Coronary artery (tissue), 2 donors: ENCODE results near the gene CCNG2.

Experiments used
- DNase-seq: peaks from one replicate; pipeline ENCODE4 v3.0.0-alpha.2; 2017; ENCODE audit warnings: low spot score
- H3K27ac ChIP-seq, 2 donors: fragments of 200-600 bp; sonication (generic); one replicate each; pipeline ENCODE4 v1.5.1; 2016 to 2019
- H3K4me3 ChIP-seq: fragments of 200-600 bp; sonication (generic); 2 replicates; pipeline ENCODE4 v1.5.1; 2016; ENCODE audit warnings: mild to moderate bottlenecking, moderate library complexity
- TF ChIP-seq, protein P1 (sequence below): fragments of 200-600 bp; sonication (generic); IDR thresholded peaks from one replicate; pipeline ENCODE4 v1.5.1; 2019; ENCODE audit warnings: antibody characterized with exemption

Gene CCNG2

GRCh38 chr4:77184974-77185373 lies 28.0 kb downstream of the CCNG2 start:
- TF ChIP-seq, protein P1, sequence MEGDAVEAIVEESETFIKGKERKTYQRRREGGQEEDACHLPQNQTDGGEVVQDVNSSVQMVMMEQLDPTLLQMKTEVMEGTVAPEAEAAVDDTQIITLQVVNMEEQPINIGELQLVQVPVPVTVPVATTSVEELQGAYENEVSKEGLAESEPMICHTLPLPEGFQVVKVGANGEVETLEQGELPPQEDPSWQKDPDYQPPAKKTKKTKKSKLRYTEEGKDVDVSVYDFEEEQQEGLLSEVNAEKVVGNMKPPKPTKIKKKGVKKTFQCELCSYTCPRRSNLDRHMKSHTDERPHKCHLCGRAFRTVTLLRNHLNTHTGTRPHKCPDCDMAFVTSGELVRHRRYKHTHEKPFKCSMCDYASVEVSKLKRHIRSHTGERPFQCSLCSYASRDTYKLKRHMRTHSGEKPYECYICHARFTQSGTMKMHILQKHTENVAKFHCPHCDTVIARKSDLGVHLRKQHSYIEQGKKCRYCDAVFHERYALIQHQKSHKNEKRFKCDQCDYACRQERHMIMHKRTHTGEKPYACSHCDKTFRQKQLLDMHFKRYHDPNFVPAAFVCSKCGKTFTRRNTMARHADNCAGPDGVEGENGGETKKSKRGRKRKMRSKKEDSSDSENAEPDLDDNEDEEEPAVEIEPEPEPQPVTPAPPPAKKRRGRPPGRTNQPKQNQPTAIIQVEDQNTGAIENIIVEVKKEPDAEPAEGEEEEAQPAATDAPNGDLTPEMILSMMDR = no peak
- no peak overlapping the region for H3K27ac ChIP-seq
- H3K4me3 ChIP-seq = no peak overlapping the region
- DNase-seq = no peak

DNA sequence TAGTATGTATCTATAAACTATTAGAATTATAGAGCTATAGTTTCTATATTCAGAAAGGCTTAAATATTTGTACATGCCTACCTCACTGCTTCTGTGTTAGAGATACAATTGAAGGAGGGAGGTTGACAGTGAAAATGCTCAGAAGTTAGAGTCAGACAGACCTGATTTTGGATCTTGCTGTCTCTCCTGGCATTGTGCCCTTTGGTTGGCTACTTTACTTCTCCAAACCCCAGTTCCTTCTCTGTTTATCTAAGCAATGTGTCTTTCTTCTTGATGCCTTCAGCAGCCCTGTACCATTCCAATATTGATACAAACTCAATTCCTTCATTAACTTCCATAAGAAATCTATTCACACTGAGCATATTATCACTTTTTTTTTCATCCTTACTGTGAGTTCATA lies 28.7 kb downstream of the CCNG2 start:
- no peak for DNase-seq
- TF ChIP-seq, protein P1 = no peak
- Histone ChIP-seq H3K27ac (no peak overlapping the region), H3K4me3 (no peak overlapping the region)

DNA sequence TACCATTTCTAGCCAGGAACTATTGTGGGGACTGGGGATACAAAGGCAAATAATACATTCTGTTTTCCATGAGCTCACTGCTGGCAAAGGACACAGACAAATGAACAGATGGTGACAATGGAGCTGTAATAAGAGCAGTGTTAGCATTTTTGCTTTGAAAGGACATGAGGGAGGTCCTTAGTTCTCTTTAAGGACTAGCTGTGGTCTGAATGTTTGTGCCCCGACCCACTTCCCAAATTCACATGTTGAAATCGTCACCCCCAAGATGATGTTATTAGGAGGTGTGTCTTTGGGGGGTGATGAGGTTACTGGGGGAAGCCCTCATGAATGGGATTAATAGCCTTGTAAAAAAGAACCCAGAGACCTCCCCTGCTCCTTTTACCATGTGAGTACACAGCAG lies 30.3 kb downstream of the CCNG2 start:
- TF ChIP-seq, protein P1 = no peak
- no peak overlapping the region for H3K4me3 ChIP-seq
- no peak for DNase-seq
- no peak overlapping the region for H3K27ac ChIP-seq

GRCh38 chr4:77188498-77189220 lies 31.7 kb downstream of the CCNG2 start:
- Histone ChIP-seq H3K4me3 (no peak overlapping the region), H3K27ac (no peak overlapping the region)
- DNase-seq = no peak
- TF ChIP-seq, protein P1 = no peak

GRCh38 chr4:77189412-77189811 lies 32.4 kb downstream of the CCNG2 start:
- no peak overlapping the region for H3K27ac ChIP-seq
- DNase-seq = no peak
- TF ChIP-seq, protein P1 = no peak
- no peak overlapping the region for H3K4me3 ChIP-seq

DNA sequence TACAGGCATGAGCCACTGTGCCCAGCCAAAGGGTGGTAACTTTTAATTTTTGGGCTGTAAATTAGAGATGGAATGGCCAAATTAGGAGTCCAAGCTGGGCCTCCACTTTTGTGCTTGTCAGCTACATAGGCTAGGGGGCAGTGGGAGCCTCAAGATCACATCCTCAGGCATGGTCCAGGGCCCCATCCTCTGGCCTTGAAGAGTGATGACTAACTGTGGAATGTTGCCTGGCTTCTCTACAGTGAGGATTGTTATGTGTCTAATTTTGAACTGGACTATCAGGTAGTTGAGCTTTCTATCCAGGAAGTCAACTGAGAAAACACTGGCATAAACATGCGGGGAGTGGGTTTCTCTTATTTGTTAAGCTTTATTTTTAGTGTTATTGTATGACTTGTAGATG lies 33.0 kb downstream of the CCNG2 start:
- DNase-seq = no peak
- TF ChIP-seq, protein P1 = no peak
- Histone ChIP-seq H3K27ac (no peak overlapping the region), H3K4me3 (no peak overlapping the region)

- no peak overlapping the region for H3K4me3 ChIP-seq
These were observed 36.0 kb downstream of the CCNG2 start for GRCh38 chr4:77193046-77193445.

More at GRCh38 chr4:77193046-77193445, 36.0 kb downstream of the CCNG2 start:
- TF ChIP-seq, protein P1 = no peak
- no peak overlapping the region for H3K27ac ChIP-seq
- DNase-seq = no peak
